ENCODE results near the gene THSD7B. TPM values are rescaled to one million over a fixed set of nuclear protein-coding genes. Genes with fewer than 3 reads are reported as not detected.

THSD7B gene
- total RNA-seq, 1 experiment from 2014 or later: 6.9 TPM

GRCh38 chr2:137049518-137049917, 284.2 kb downstream of the THSD7B start:
- Histone ChIP-seq H3K4me1 (peaks cover 14% of the 10 kb centered on the region), H3K27me3 (replicated peaks; ENCODE audit: control insufficient read depth, insufficient read depth, low read length) (no peaks in the 10 kb centered on the region), H3K9me3 (no peaks in the 10 kb centered on the region), H3K4me3 (ENCODE audit: low read depth, low read length) (no peak overlapping the region), H3K36me3 (ENCODE audit: control insufficient read depth, insufficient read depth, low read length) (no peaks in the 10 kb centered on the region)
- intact Hi-C loops (cut with micrococcal nuclease; ENCODE audit: unreplicated experiment): no loop called here
- Mint-ChIP-seq H3K27ac (ENCODE audit: unreplicated experiment) (no peak overlapping the region), H3K36me3 (ENCODE audit: insufficient read depth, unreplicated experiment) (no peaks in the 10 kb centered on the region), H3K27me3 (ENCODE audit: insufficient read depth, unreplicated experiment) (no peaks in the 10 kb centered on the region), H3K9me3 (ENCODE audit: unreplicated experiment) (no peaks in the 10 kb centered on the region), H3K4me1 (ENCODE audit: low read depth, unreplicated experiment) (peaks cover 12% of the 10 kb centered on the region), H3K4me3 (ENCODE audit: unreplicated experiment) (no peak overlapping the region)
- TF ChIP-seq CTCF (IDR thresholded peaks at IDR 0.05; ENCODE audit: insufficient read depth in 1 of 2, low read depth in 1 of 2, low read length in 1 of 2, severe bottlenecking in 1 of 2, unreplicated experiment in 1 of 2): no peak
- ChIA-PET POLR2A (no interaction called here), CTCF (interaction anchor here (0.5 kb wide), 1 partner anchor 95 kb away, joined by 3 read pairs; no protein-coding TSS in a partner anchor)
- DNase-seq: no peak
- BruUV-seq (replicated peaks): no TSS peak

GRCh38 chr2:137050949-137051348, 285.6 kb downstream of the THSD7B start:
- ChIA-PET CTCF (interaction anchor here (1.2 kb wide), 1 partner anchor 118 kb away, joined by 8 read pairs; no protein-coding TSS in a partner anchor), POLR2A (no interaction called here)
- no peaks in the 10 kb centered on the region for H3K27me3 ChIP-seq (replicated peaks; ENCODE audit: control insufficient read depth, insufficient read depth, low read length)
- Mint-ChIP-seq H3K9me3 (ENCODE audit: unreplicated experiment) (no peaks in the 10 kb centered on the region), H3K36me3 (ENCODE audit: insufficient read depth, unreplicated experiment) (no peaks in the 10 kb centered on the region), H3K27ac (ENCODE audit: unreplicated experiment) (no peak overlapping the region), H3K27me3 (ENCODE audit: insufficient read depth, unreplicated experiment) (no peaks in the 10 kb centered on the region), H3K4me3 (ENCODE audit: unreplicated experiment) (no peak overlapping the region), H3K4me1 (ENCODE audit: low read depth, unreplicated experiment) (peaks cover 12% of the 10 kb centered on the region)
- H3K36me3 ChIP-seq (ENCODE audit: control insufficient read depth, insufficient read depth, low read length): no peaks in the 10 kb centered on the region
- no peaks in the 10 kb centered on the region for H3K9me3 ChIP-seq
- no peak overlapping the region for H3K4me3 ChIP-seq (ENCODE audit: low read depth, low read length)
- BruUV-seq (replicated peaks): no TSS peak
- peak in 1 of 2 experiments; percentile 9 for DNase-seq
- intact Hi-C loops (cut with micrococcal nuclease; ENCODE audit: unreplicated experiment): loop anchor here (1.0 to 10.0 kb wide), 3 partner anchors 119 to 628 kb away; no protein-coding TSS in a partner anchor
- H3K4me1 ChIP-seq: peaks cover 14% of the 10 kb centered on the region
- TF ChIP-seq CTCF (IDR thresholded peaks at IDR 0.05; ENCODE audit: insufficient read depth in 1 of 2, low read depth in 1 of 2, low read length in 1 of 2, severe bottlenecking in 1 of 2, unreplicated experiment in 1 of 2): peak; percentile 48 to 51

GRCh38 chr2:137051778-137052398, 286.5 kb downstream of the THSD7B start:
- no peaks in the 10 kb centered on the region for H3K9me3 ChIP-seq
- H3K36me3 Mint-ChIP-seq (ENCODE audit: insufficient read depth, unreplicated experiment): no peaks in the 10 kb centered on the region
- intact Hi-C loops (cut with micrococcal nuclease; ENCODE audit: unreplicated experiment): loop anchor here (1.0 to 10.0 kb wide), 3 partner anchors 120 to 629 kb away; no protein-coding TSS in a partner anchor

More at GRCh38 chr2:137051778-137052398, 286.5 kb downstream of the THSD7B start:
- Mint-ChIP-seq H3K9me3 (ENCODE audit: unreplicated experiment) (no peaks in the 10 kb centered on the region), H3K4me1 (ENCODE audit: low read depth, unreplicated experiment) (peaks cover 11% of the 10 kb centered on the region), H3K27ac (ENCODE audit: unreplicated experiment) (no peak overlapping the region), H3K4me3 (ENCODE audit: unreplicated experiment) (no peak overlapping the region), H3K27me3 (ENCODE audit: insufficient read depth, unreplicated experiment) (no peaks in the 10 kb centered on the region)
- no peak for DNase-seq
- POLR2A ChIA-PET: no interaction called here
- Histone ChIP-seq H3K36me3 (ENCODE audit: control insufficient read depth, insufficient read depth, low read length) (no peaks in the 10 kb centered on the region), H3K27me3 (replicated peaks; ENCODE audit: control insufficient read depth, insufficient read depth, low read length) (no peaks in the 10 kb centered on the region), H3K4me3 (ENCODE audit: low read depth, low read length) (no peak overlapping the region), H3K4me1 (peaks cover 14% of the 10 kb centered on the region)
- TF ChIP-seq CTCF (IDR thresholded peaks at IDR 0.05; ENCODE audit: insufficient read depth in 1 of 2, low read depth in 1 of 2, low read length in 1 of 2, severe bottlenecking in 1 of 2, unreplicated experiment in 1 of 2): no peak
- CTCF ChIA-PET: no interaction called here
- no TSS peak for BruUV-seq (replicated peaks)

All from Caco-2 (cell line).